ENCODE data around the gene BDH1.

BDH1 gene

GRCh38 chr3:197592361-197593045 lies 36.7 kb upstream of the BDH1 start:
- TF ChIP-seq CTCF (conservative IDR thresholded peaks at IDR 0.05; ENCODE audit: low read length): no peak
- TF ChIP-seq EZH2phosphoT487 (IDR thresholded peaks at IDR 0.05; ENCODE audit: borderline replicate concordance): no peak

GRCh38 chr3:197591816-197592215 lies 36.0 kb upstream of the BDH1 start:
- H3K4me3 ChIP-seq (ENCODE audit: low read length, poor library complexity, severe bottlenecking): no peak overlapping the region
- no peaks in the 10 kb centered on the region for H3K79me2 ChIP-seq (ENCODE audit: insufficient read depth, low read length)
- TF ChIP-seq CTCF (conservative IDR thresholded peaks at IDR 0.05; ENCODE audit: low read length) (no peak), EZH2phosphoT487 (IDR thresholded peaks at IDR 0.05; ENCODE audit: borderline replicate concordance) (no peak)
- H3K27me3 ChIP-seq (ENCODE audit: insufficient read depth, low read length, poor library complexity, severe bottlenecking): no peaks in the 10 kb centered on the region
- H3K9ac ChIP-seq (ENCODE audit: low read depth, low read length, poor library complexity, severe bottlenecking): no peak overlapping the region
- H3K4me1 ChIP-seq (ENCODE audit: insufficient read depth, low read length, poor library complexity, severe bottlenecking): no peaks in the 10 kb centered on the region
- no peaks in the 10 kb centered on the region for H4K20me1 ChIP-seq (ENCODE audit: insufficient read depth, low read length, poor library complexity, severe bottlenecking)
- no peaks in the 10 kb centered on the region for H3K9me3 ChIP-seq (ENCODE audit: insufficient read depth, low read depth, low read length)
- H3K4me2 ChIP-seq (ENCODE audit: low read depth, low read length, poor library complexity, severe bottlenecking): no peak overlapping the region
- no peaks in the 10 kb centered on the region for H3K36me3 ChIP-seq (ENCODE audit: insufficient read depth, low read length)
- H3F3A ChIP-seq (ENCODE audit: low read depth): no peaks in the 10 kb centered on the region
- H2AFZ ChIP-seq (ENCODE audit: low read length): no peak overlapping the region
- H3K9me2 ChIP-seq (replicated peaks; ENCODE audit: low read depth, low read length): no peaks in the 10 kb centered on the region

More at GRCh38 chr3:197592361-197593045, 36.7 kb upstream of the BDH1 start:
- Histone ChIP-seq H3K36me3 (ENCODE audit: insufficient read depth, low read length) (no peaks in the 10 kb centered on the region), H3K9me2 (replicated peaks; ENCODE audit: low read depth, low read length) (no peaks in the 10 kb centered on the region), H3K4me3 (ENCODE audit: low read length, poor library complexity, severe bottlenecking) (no peak overlapping the region), H3F3A (ENCODE audit: low read depth) (no peaks in the 10 kb centered on the region), H3K4me1 (ENCODE audit: insufficient read depth, low read length, poor library complexity, severe bottlenecking) (no peaks in the 10 kb centered on the region), H2AFZ (ENCODE audit: low read length) (no peak overlapping the region), H3K27me3 (ENCODE audit: insufficient read depth, low read length, poor library complexity, severe bottlenecking) (no peaks in the 10 kb centered on the region), H3K9me3 (ENCODE audit: insufficient read depth, low read depth, low read length) (no peaks in the 10 kb centered on the region), H3K4me2 (ENCODE audit: low read depth, low read length, poor library complexity, severe bottlenecking) (no peak overlapping the region), H4K20me1 (ENCODE audit: insufficient read depth, low read length, poor library complexity, severe bottlenecking) (no peaks in the 10 kb centered on the region), H3K79me2 (ENCODE audit: insufficient read depth, low read length) (no peaks in the 10 kb centered on the region), H3K9ac (ENCODE audit: low read depth, low read length, poor library complexity, severe bottlenecking) (no peak overlapping the region)

GRCh38 chr3:197590313-197590962 lies 34.7 kb upstream of the BDH1 start:
- Histone ChIP-seq H2AFZ (ENCODE audit: low read length) (no peak overlapping the region), H3K4me2 (ENCODE audit: low read depth, low read length, poor library complexity, severe bottlenecking) (no peak overlapping the region)
- no peak for TF ChIP-seq EZH2phosphoT487 (IDR thresholded peaks at IDR 0.05; ENCODE audit: borderline replicate concordance)
- no peak for TF ChIP-seq CTCF (conservative IDR thresholded peaks at IDR 0.05; ENCODE audit: low read length)

More at GRCh38 chr3:197590313-197590962, 34.7 kb upstream of the BDH1 start:
- Histone ChIP-seq H3K27me3 (ENCODE audit: insufficient read depth, low read length, poor library complexity, severe bottlenecking) (no peaks in the 10 kb centered on the region), H3K9ac (ENCODE audit: low read depth, low read length, poor library complexity, severe bottlenecking) (no peak overlapping the region), H3K9me2 (replicated peaks; ENCODE audit: low read depth, low read length) (no peaks in the 10 kb centered on the region), H3K4me3 (ENCODE audit: low read length, poor library complexity, severe bottlenecking) (no peak overlapping the region), H3K4me1 (ENCODE audit: insufficient read depth, low read length, poor library complexity, severe bottlenecking) (no peaks in the 10 kb centered on the region), H3K9me3 (ENCODE audit: insufficient read depth, low read depth, low read length) (no peaks in the 10 kb centered on the region), H3F3A (ENCODE audit: low read depth) (no peaks in the 10 kb centered on the region), H3K36me3 (ENCODE audit: insufficient read depth, low read length) (no peaks in the 10 kb centered on the region), H3K79me2 (ENCODE audit: insufficient read depth, low read length) (no peaks in the 10 kb centered on the region), H4K20me1 (ENCODE audit: insufficient read depth, low read length, poor library complexity, severe bottlenecking) (no peaks in the 10 kb centered on the region)
